Nephron progenitor cell (in vitro differentiated cells): Measurements from ENCODE around the gene ACTRT2.

Experiments used
- DNase-seq: peaks from one replicate; pipeline ENCODE4 v3.0.0; 2021
- H3K27ac Mint-ChIP-seq: 2 replicates; pipeline ENCODE4 v1.8.0; 2021; ENCODE audit warnings: mild to moderate bottlenecking, moderate library complexity, mixed read lengths
- H3K27me3 Mint-ChIP-seq: 2 replicates; pipeline ENCODE4 v1.8.0; 2021; ENCODE audit warnings: mild to moderate bottlenecking, low read depth, mixed read lengths; ENCODE audit not compliant: poor library complexity
- H3K36me3 Mint-ChIP-seq: 2 replicates; pipeline ENCODE4 v1.8.0; 2021; ENCODE audit warnings: low read depth, mixed read lengths
- H3K4me1 Mint-ChIP-seq: 2 replicates; pipeline ENCODE4 v1.8.0; 2021; ENCODE audit warnings: mixed read lengths
- H3K4me3 Mint-ChIP-seq: 2 replicates; pipeline ENCODE4 v1.8.0; 2021; ENCODE audit warnings: mild to moderate bottlenecking, moderate library complexity, mixed read lengths
- H3K9me3 Mint-ChIP-seq: 2 replicates; pipeline ENCODE4 v1.8.0; 2021; ENCODE audit warnings: mild to moderate bottlenecking, moderate library complexity, mixed read lengths
- CTCF ChIP-seq: fragments of 200-600 bp; sonication (generic); IDR thresholded peaks from 2 replicates; pipeline ENCODE4 v1.5.0; 2021; ENCODE audit warnings: antibody characterized with exemption

The ACTRT2 gene

GRCh38 chr1:2999571-2999970 is 21.7 kb upstream of the ACTRT2 start:
- Mint-ChIP-seq H3K4me3 (no peak overlapping the region), H3K27ac (no peak overlapping the region), H3K27me3 (peaks cover 4% of the 10 kb centered on the region), H3K9me3 (peaks cover 78% of the 10 kb centered on the region), H3K36me3 (no peaks in the 10 kb centered on the region), H3K4me1 (no peaks in the 10 kb centered on the region)
- TF ChIP-seq CTCF, result no peak
- DNase-seq, result no peak

- Mint-ChIP-seq H3K4me1 (no peaks in the 10 kb centered on the region), H3K27ac (no peak overlapping the region), H3K27me3 (peaks cover 4% of the 10 kb centered on the region), H3K9me3 (peaks cover 77% of the 10 kb centered on the region), H3K36me3 (no peaks in the 10 kb centered on the region), H3K4me3 (no peak overlapping the region)
- no peak for DNase-seq
- no peak for TF ChIP-seq CTCF
Measured at GRCh38 chr1:3000214-3000613, 21.1 kb upstream of the ACTRT2 start.

- Mint-ChIP-seq H3K27ac (no peak overlapping the region), H3K27me3 (peaks cover 8% of the 10 kb centered on the region), H3K4me1 (no peaks in the 10 kb centered on the region), H3K36me3 (no peaks in the 10 kb centered on the region), H3K4me3 (no peak overlapping the region), H3K9me3 (peaks cover 77% of the 10 kb centered on the region)
- TF ChIP-seq CTCF, result no peak
- no peak for DNase-seq
Measured at GRCh38 chr1:3000671-3001470, 20.4 kb upstream of the ACTRT2 start.

- Mint-ChIP-seq H3K4me3 (no peak overlapping the region), H3K4me1 (no peaks in the 10 kb centered on the region), H3K9me3 (peaks cover 80% of the 10 kb centered on the region), H3K27me3 (peaks cover 16% of the 10 kb centered on the region), H3K27ac (no peak overlapping the region), H3K36me3 (no peaks in the 10 kb centered on the region)
- no peak for DNase-seq
- TF ChIP-seq CTCF, result no peak
Measured at GRCh38 chr1:3001471-3002348, 19.6 kb upstream of the ACTRT2 start.

GRCh38 chr1:3002349-3003038 is 18.8 kb upstream of the ACTRT2 start:
- no peak overlapping the region for H3K4me3 Mint-ChIP-seq
- no peak overlapping the region for H3K27ac Mint-ChIP-seq
- no peaks in the 10 kb centered on the region for H3K36me3 Mint-ChIP-seq
- peaks cover 81% of the 10 kb centered on the region for H3K9me3 Mint-ChIP-seq
- no peak for DNase-seq
- H3K4me1 Mint-ChIP-seq, result no peaks in the 10 kb centered on the region
- peaks cover 17% of the 10 kb centered on the region for H3K27me3 Mint-ChIP-seq
- no peak for TF ChIP-seq CTCF
